WTC11 (cell line): Measurements from ENCODE around the gene ZNF747. TPM values are rescaled to one million over a fixed set of nuclear protein-coding genes. Genes with fewer than 3 reads are reported as not detected.
A peak's percentile ranks its signal among the peaks of the same experiment; 100 is the strongest.

Experiments used
- ATAC-seq: fragments of 200-7000 bp; cut with Tn5 transposase; 2 replicates; pipeline ENCODE4 v1.10.0; 2021; ENCODE audit warnings: mild to moderate bottlenecking, moderate library complexity
- CTCF ChIA-PET: fragments of 300-600 bp; sonication (Branson Sonifier 250); formaldehyde crosslinking; loops from one replicate; lab custom pipeline; 2021; ENCODE audit warnings: antibody characterized with exemption; lab: Charles Lee
- POLR2A ChIA-PET: fragments of 350-600 bp; sonication (Branson Sonifier 250); formaldehyde crosslinking; loops from one replicate; lab custom pipeline; 2021; ENCODE audit warnings: antibody characterized with exemption; lab: Charles Lee
- DNase-seq: peaks from one replicate; pipeline ENCODE4 v3.0.0; 2021; ENCODE audit warnings: low spot score
- H3K27ac Mint-ChIP-seq: 2 replicates; pipeline ENCODE4 v1.8.0; 2021; ENCODE audit warnings: mixed read lengths
- H3K27me3 Mint-ChIP-seq: 2 replicates; pipeline ENCODE4 v1.8.0; 2021; ENCODE audit warnings: low read depth, mild to moderate bottlenecking, moderate library complexity, mixed read lengths
- H3K36me3 Mint-ChIP-seq: 2 replicates; pipeline ENCODE4 v1.8.0; 2021; ENCODE audit warnings: mixed read lengths
- H3K4me1 Mint-ChIP-seq: 2 replicates; pipeline ENCODE4 v1.8.0; 2022; ENCODE audit warnings: mixed read lengths
- H3K4me3 Mint-ChIP-seq: 2 replicates; pipeline ENCODE4 v1.8.0; 2021; ENCODE audit warnings: mild to moderate bottlenecking, moderate library complexity, mixed read lengths
- H3K9me3 Mint-ChIP-seq: 2 replicates; pipeline ENCODE4 v1.8.0; 2021; ENCODE audit warnings: mixed read lengths
- AFF4 ChIP-seq: sonication (generic); formaldehyde crosslinking; IDR thresholded peaks from 2 replicates; pipeline ENCODE4 v1.8.1; 2023; ENCODE audit warnings: mild to moderate bottlenecking, missing genetic modification reagents, borderline replicate concordance
- ARID4B ChIP-seq: sonication (generic); formaldehyde crosslinking; IDR thresholded peaks from 2 replicates; pipeline ENCODE4 v1.8.0; 2023; ENCODE audit warnings: missing genetic modification reagents, mild to moderate bottlenecking, borderline replicate concordance
- CBFB ChIP-seq: sonication (generic); formaldehyde crosslinking; IDR thresholded peaks from 2 replicates; pipeline ENCODE4 v1.8.1; 2022; ENCODE audit warnings: mild to moderate bottlenecking, low read depth, missing genetic modification reagents
- CDX4 ChIP-seq: fragments of 250-450 bp; sonication (Bioruptor Pico); IDR thresholded peaks from 2 replicates; pipeline ENCODE4 v1.9.0; 2021; ENCODE audit warnings: moderate library complexity, mild to moderate bottlenecking, inconsistent platforms, borderline replicate concordance
- MAX ChIP-seq: sonication (generic); formaldehyde crosslinking; IDR thresholded peaks from 2 replicates; pipeline ENCODE4 v1.8.0; 2022; ENCODE audit warnings: mild to moderate bottlenecking, missing genetic modification reagents
- MXD4 ChIP-seq: fragments of 250-450 bp; sonication (Bioruptor Pico); IDR thresholded peaks from 2 replicates; pipeline ENCODE4 v1.8.0; 2021; ENCODE audit warnings: mild to moderate bottlenecking, moderate library complexity, borderline replicate concordance
- NFATC4 ChIP-seq: fragments of 250-450 bp; sonication (Bioruptor Pico); IDR thresholded peaks from 2 replicates; pipeline ENCODE4 v1.9.0; 2021; ENCODE audit warnings: mild to moderate bottlenecking
- TEAD1 ChIP-seq: sonication (generic); formaldehyde crosslinking; IDR thresholded peaks from 2 replicates; pipeline ENCODE4 v1.8.0; 2022; ENCODE audit warnings: mild to moderate bottlenecking, missing genetic modification reagents
- ZNF121 ChIP-seq: sonication (generic); formaldehyde crosslinking; IDR thresholded peaks from 2 replicates; pipeline ENCODE4 v1.8.0; 2023; ENCODE audit warnings: missing genetic modification reagents
- ZNF317 ChIP-seq: sonication (generic); formaldehyde crosslinking; IDR thresholded peaks from 2 replicates; pipeline ENCODE4 v1.8.1; 2023; ENCODE audit warnings: low read depth, mild to moderate bottlenecking, moderate library complexity, missing genetic modification reagents, borderline replicate concordance
- total RNA-seq: library from RNA; stranded (reverse); gene quantifications from 3 replicates; pipeline ENCODE4 v1.2.3, GENCODE V29; 2021
- TF ChIP-seq, protein P1 (sequence below): sonication (generic); formaldehyde crosslinking; IDR thresholded peaks from 2 replicates; pipeline ENCODE4 v1.8.0; 2023; ENCODE audit warnings: missing genetic modification reagents
- TF ChIP-seq, protein P2 (sequence below): fragments of 250-450 bp; sonication (Bioruptor Pico); IDR thresholded peaks from 2 replicates; pipeline ENCODE4 v1.8.0; 2021; ENCODE audit warnings: mild to moderate bottlenecking
- TF ChIP-seq, protein P3 (sequence below): sonication (generic); formaldehyde crosslinking; IDR thresholded peaks from 2 replicates; pipeline ENCODE4 v1.8.1; 2022; ENCODE audit warnings: low read depth, mild to moderate bottlenecking, moderate library complexity, missing genetic modification reagents, borderline replicate concordance
- TF ChIP-seq, protein P4 (sequence below): sonication (generic); formaldehyde crosslinking; IDR thresholded peaks from 2 replicates; pipeline ENCODE4 v1.8.1; 2022; ENCODE audit warnings: low read depth, missing genetic modification reagents, borderline replicate concordance
- TF ChIP-seq, protein P5 (sequence below): fragments of 250-450 bp; sonication (Bioruptor Pico); IDR thresholded peaks from 2 replicates; pipeline ENCODE4 v1.9.0; 2021; ENCODE audit warnings: mild to moderate bottlenecking

ZNF747 gene
- total RNA-seq, 1 experiment from 2014 or later, result 11.3 TPM

- Mint-ChIP-seq H3K36me3 (peaks cover 16% of the 10 kb centered on the region), H3K27me3 (no peaks in the 10 kb centered on the region)
- TF ChIP-seq MAX (CRISPR knock-in tag) (no peak), NFATC4 (no peak), ZNF121 (no peak), TEAD1 (no peak), ARID4B (no peak), CDX4 (CRISPR knock-in tag) (no peak), CBFB (CRISPR knock-in tag) (no peak), MXD4 (no peak), AFF4 (CRISPR knock-in tag) (no peak), ZNF317 (no peak)
- TF ChIP-seq, protein P1, sequence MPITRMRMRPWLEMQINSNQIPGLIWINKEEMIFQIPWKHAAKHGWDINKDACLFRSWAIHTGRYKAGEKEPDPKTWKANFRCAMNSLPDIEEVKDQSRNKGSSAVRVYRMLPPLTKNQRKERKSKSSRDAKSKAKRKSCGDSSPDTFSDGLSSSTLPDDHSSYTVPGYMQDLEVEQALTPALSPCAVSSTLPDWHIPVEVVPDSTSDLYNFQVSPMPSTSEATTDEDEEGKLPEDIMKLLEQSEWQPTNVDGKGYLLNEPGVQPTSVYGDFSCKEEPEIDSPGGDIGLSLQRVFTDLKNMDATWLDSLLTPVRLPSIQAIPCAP, result no peak
- TF ChIP-seq, protein P2, sequence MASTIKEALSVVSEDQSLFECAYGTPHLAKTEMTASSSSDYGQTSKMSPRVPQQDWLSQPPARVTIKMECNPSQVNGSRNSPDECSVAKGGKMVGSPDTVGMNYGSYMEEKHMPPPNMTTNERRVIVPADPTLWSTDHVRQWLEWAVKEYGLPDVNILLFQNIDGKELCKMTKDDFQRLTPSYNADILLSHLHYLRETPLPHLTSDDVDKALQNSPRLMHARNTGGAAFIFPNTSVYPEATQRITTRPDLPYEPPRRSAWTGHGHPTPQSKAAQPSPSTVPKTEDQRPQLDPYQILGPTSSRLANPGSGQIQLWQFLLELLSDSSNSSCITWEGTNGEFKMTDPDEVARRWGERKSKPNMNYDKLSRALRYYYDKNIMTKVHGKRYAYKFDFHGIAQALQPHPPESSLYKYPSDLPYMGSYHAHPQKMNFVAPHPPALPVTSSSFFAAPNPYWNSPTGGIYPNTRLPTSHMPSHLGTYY (CRISPR knock-in tag), result no peak
- TF ChIP-seq, protein P3, sequence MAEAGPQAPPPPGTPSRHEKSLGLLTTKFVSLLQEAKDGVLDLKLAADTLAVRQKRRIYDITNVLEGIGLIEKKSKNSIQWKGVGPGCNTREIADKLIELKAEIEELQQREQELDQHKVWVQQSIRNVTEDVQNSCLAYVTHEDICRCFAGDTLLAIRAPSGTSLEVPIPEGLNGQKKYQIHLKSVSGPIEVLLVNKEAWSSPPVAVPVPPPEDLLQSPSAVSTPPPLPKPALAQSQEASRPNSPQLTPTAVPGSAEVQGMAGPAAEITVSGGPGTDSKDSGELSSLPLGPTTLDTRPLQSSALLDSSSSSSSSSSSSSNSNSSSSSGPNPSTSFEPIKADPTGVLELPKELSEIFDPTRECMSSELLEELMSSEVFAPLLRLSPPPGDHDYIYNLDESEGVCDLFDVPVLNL, result no peak
- TF ChIP-seq, protein P4, sequence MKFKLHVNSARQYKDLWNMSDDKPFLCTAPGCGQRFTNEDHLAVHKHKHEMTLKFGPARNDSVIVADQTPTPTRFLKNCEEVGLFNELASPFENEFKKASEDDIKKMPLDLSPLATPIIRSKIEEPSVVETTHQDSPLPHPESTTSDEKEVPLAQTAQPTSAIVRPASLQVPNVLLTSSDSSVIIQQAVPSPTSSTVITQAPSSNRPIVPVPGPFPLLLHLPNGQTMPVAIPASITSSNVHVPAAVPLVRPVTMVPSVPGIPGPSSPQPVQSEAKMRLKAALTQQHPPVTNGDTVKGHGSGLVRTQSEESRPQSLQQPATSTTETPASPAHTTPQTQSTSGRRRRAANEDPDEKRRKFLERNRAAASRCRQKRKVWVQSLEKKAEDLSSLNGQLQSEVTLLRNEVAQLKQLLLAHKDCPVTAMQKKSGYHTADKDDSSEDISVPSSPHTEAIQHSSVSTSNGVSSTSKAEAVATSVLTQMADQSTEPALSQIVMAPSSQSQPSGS (CRISPR knock-in tag), result no peak
- TF ChIP-seq, protein P5, sequence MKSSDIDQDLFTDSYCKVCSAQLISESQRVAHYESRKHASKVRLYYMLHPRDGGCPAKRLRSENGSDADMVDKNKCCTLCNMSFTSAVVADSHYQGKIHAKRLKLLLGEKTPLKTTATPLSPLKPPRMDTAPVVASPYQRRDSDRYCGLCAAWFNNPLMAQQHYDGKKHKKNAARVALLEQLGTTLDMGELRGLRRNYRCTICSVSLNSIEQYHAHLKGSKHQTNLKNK (CRISPR knock-in tag), result no peak
- TF ChIP-seq, all 79 proteins: peak for 0
- Mint-ChIP-seq H3K4me1 (peaks cover 27% of the 10 kb centered on the region), H3K9me3 (no peaks in the 10 kb centered on the region), H3K27ac (peak overlapping the region; percentile 36; the same call in 1 of the 2 replicates), H3K4me3 (peak overlapping the region; percentile 95)
- ChIA-PET POLR2A (interaction anchor here (0.6 to 3.1 kb wide), 6 partner anchors 15 to 77 kb away, joined by 3 to 42 read pairs (median 4); partner anchors contain the start of genes ZNF688, ZNF689 and ZNF764), CTCF (interaction anchor here (0.5 to 4.7 kb wide), 9 partner anchors 24 to 421 kb away, joined by 3 to 41 read pairs (median 11); partner anchors contain the start of genes DCTPP1, ZNF688, ZNF764 and ZNF785)
- DNase-seq, result no peak
- ATAC-seq, result peak; percentile 5
Measured at GRCh38 chr16:30533748-30534367, 800 bp downstream of the ZNF747 start.
